Activated effector memory CD4-positive, alpha-beta T cell treated with anti-CD3 and anti-CD28 coated beads, Interleukin-2, amount 50 U/mL, for 16 hours (primary cell): ENCODE data around the gene PCDH15.

ENCODE experiments used
- DNase-seq: peaks from one replicate; pipeline ENCODE4 v3.0.0-alpha.2; 2020

Gene PCDH15

DNA sequence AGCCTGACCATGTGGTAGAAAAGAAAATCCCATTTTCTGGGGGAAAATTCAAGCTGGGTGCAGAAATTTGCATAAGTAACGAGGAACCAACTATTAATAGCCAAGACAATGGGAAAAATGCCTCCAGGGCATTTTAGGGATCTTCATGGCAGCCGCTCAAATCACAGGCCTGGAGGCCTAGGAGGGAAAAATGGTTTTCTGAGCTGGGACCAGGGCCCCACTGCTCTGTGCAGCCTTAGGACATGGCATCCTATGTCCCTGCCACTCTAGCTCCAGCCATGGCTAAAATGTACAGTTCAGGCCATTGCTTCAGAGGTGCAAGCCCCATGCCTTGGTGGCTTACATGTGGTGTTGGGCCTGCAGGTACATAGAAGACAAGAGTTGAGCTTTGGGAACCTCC, 459.0 kb downstream of the PCDH15 start:
- no peak for DNase-seq

DNA sequence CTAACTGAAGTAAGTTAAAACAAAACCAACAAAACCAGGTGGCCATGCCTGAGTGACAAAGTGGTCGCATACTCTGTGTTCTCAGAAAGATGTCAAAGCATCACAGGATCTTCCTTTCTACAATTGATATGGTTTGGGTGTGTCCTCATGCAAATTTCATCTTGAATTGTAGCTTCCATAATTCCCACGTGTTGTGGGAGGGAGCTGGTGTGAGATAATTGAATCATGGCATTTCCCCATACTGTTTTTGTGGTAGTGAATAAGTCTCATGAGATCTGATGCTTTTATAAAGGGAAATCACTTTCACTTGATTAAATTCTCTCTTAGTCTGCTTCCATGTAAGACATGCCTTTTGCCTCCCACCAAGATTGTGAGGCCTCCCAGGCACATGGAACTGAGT, 465.7 kb downstream of the PCDH15 start:
- no peak for DNase-seq

DNA sequence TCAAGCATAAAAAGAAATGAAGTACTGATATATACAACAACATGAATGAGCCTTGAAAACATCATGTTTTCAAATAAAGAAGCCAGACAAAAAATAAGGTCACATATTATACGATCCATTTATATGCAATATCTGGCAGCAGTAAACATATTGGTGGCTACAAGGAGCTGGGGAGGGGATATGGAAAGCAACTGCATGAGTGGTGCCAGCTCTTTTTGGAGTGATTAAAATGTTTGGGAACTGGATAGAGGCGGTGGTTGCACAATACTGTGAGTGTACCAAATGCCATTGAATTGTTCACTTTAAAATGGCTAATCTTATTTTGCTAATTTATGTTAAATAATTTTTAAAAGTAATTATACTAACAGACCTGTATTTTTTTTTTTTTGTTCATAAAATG, 481.7 kb downstream of the PCDH15 start:
- no peak for DNase-seq

DNA sequence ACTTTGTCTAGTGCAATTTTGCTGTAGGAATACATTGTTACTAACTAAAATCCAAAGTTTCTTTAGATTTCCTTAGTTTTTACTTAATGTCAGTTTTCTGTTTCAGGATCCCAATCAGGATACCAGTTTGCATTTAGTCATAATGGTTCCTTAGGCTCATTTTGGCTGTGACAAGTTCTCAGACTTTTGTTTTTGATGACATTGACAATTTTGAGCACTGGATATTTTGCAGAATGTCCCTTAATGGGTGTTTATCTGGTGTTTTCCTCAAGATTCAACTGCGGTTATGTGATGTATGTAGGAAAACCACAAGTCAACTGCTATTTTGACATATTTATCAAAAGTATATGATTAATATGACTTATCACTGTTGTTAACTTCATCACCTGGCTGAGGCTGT, 482.6 kb downstream of the PCDH15 start:
- no peak for DNase-seq

DNA sequence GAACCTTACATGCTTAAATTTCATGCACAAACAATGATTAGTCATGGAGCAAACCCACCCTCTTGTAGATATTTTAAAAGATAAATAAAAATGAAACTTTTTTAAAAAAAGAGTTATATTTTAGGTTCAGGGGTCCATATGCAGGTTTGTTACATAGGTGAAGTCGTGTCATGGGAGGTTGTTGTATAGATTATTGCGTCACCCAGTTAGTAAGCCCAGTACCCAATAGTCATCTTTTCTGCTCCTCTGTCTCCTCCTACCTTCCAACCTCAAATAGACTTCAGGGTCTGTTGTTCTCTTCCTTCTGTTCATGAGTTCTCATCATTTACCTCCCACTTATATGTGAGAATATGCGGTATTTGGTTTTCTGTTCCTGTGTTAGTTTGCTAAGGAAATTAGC, 486.6 kb downstream of the PCDH15 start:
- DNase-seq, result no peak

DNA sequence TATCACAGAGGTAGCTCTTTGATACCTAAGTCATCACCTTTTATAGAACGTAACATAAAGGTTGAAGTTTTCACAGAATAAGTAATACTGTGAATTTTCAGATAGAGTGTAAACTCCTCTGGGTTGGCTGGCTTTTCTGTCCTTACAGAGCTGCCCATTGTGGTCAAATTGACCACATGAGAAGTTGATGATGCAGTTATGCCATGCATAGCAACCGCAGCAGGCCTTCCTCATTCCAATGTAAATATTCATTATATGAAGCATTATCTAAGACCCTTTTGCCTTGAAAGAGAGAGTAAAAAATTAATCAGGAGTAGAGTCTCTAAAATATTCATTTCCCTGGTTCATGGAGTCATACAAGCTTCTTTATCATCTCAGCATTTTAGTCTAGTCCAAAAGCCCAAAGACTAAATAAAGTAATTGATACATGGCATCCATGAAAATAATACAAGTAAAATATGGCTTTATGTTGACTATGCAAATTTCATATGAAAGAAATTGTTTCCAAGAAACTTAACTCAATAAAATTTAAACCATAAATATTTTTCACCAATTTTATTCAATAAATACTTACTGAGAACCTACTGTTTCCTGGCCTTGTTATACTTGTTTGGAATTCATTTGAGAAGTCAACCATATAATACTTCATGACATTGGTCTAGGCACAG, 516.4 kb downstream of the PCDH15 start:
- DNase-seq, result no peak

DNA sequence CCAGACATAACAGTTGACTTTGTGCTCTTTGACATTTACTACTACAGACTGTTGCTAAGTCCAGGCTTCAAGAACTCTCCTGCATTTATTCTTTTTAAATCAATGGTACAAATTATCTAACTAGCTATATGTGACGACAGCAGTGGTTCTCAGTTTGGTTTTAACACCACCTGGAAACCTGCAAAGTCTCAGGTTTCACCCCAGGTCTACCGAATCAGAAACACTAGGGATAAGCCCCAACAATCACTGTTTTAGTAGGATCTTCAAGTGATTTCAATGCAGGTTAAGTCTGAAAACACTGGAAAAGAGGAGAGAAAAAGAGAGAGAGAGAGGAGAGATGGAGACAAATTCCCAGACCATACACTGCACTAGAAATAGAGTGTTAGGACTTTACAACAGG, 519.0 kb downstream of the PCDH15 start:
- DNase-seq, result no peak

DNA sequence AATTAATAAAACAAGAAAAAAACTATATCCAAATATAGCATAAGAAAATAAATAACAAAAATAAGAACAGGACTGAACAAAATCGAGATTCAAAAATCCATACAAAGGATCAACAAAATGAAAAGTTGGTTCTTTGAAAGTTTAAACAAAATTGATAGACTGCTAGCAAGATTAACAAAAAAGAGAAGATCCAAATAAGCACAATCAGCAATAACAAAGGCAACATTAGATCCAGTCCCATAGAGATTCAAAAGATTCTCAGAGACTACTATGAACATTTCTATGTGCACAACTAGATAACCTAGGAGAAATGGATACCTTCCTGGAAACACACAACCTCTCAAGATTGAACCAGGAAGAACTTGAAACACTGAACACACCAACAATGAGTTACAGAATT, 534.6 kb downstream of the PCDH15 start:
- DNase-seq, result no peak

DNA sequence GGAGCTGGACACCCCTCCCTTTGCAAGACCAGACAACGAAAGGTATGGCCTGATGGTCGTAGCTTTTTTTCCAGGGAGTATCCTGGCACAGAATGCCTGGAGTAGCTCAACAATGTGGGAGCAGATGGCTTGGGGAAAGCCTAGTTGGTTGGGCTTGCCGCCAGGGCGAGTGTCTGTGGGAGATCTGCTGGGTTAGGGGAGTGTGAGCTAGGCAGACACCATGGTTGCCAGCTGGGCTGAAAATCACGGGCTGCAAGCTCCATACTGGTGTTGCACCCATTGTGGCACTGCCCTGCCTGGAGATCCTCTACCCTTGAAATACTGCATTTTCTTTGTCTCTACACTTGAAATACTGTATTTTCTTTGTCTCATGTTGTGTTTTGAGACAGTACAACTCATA, 538.3 kb downstream of the PCDH15 start:
- DNase-seq, result peak; percentile 42

DNA sequence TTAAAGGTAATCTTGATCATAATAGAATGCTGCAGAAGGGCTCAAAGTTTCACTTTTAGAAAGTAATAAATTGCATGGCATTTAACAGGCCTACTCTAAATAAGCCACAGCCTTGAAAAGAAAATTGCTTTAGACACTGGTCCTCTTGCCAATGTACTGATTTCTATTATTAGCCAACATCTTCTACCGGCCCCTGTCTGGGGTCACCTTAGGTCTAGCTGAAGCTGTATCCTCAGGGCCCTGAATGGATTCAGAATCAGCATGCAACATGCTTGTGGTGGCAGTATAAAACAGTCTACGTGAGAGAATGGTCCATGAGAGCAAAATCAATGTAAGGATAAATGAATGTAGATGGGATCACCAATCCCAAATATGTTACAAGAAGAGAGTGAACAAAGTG, 541.9 kb downstream of the PCDH15 start:
- DNase-seq, result no peak

DNA sequence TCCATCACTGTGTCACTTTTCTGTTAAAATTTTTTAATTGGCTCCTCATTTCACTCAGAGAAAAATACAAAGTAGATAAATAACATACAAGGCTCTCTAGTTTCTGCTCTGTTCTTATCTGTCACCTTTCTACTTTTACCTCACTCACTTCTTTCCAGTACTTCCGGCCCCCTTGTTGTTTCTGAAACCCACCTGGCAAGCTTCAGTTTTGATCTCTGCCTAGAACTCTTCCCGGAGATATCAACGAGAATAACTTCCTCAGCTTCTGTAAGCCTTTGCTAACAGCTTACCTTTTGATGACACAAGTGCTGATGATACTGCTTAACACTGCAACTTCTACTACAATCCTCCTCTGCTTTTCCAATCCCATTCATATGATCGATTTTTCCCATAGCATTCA, 566.2 kb downstream of the PCDH15 start:
- DNase-seq, result no peak

DNA sequence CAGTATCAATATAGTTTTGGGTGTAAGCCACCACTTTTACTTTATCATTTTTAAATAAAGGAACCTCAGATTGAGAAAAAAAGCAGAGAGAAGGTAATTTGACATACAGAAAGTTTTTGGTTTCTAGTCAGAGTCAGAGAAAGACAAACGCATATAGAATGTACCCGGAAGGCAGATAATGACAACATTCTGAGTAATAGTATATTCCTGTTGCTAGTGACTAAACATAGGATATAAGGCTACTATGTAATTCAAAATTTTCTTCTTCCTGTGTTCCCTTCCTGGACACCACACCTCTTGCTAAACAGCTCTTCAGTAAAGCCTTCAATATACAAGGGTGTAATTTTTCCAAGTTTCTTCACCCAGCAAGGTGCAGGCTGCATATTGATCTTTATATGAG, 597.6 kb downstream of the PCDH15 start:
- DNase-seq, result no peak

DNA sequence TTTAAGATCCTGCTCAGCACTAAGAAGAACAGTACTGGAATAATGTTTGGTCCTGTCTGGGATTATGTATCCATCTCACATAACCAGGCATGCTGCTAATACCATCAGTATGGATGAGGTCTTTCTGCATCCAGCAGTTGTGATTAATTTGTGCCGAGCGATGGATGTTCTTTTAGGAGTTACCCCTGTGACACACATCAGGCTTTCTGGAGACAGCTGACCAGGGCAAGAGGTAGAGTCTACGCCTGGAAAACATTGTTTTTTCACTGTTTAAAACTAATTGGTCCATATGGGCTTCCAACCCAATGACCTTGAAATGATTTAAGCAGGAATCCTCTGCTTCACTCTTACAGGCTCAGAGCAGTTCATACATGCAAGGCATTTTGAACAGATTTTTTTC, 603.0 kb downstream of the PCDH15 start:
- no peak for DNase-seq

DNA sequence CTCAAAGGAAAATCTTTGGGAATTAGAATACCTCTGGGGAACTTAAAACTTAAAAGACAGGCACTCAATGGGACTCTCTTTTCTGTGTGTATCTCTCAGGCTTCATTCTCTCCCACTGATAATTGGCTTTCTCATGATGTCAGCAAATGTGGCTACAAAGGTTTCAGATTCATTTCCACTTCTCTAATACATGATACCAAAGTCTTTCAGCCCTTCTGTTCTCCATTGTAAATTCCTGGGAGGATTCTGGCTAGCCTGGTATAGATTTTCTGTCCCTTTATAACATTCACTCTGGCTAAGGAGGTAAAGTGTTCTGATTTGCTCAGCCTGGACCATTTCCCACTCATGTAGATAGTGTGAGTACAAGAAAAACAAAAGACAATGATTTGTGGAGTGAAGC, 606.2 kb downstream of the PCDH15 start:
- no peak for DNase-seq

DNA sequence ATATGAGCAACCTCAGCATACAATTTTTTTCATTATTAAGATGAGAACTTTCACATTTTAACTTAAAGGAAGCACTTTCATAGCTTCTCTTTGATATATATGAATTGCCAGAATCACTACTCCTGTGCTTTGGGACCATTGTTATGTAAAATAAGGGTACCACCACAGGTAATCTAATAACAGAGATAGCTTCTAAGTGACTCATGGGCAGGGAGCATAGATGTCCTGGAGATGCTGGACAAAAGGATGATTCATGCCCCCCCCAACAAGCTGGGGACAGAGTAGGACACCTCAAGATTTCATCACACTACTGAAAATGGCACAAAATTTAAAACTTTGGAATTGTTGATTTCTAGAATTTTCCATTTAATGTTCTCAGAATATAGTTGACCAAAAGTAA, 641.1 kb downstream of the PCDH15 start:
- no peak for DNase-seq

DNA sequence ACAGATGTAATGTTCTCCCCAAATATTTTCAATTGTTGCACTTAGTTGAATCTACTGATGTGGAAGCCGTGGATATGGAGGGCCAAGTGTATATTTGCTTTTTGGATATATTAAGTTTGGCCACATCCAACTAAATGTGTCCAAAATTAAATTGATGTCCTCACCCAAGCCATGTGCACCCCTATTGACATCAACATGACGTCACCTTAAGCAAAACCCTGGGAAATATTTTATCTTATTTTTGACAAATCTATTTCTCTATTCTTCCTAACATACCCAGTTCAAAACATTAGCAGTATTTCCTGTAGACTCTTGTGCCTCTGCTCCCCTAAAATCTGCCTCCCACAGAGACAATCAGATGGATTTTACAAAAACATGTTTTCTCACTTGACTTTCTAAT, 652.5 kb downstream of the PCDH15 start:
- no peak for DNase-seq

DNA sequence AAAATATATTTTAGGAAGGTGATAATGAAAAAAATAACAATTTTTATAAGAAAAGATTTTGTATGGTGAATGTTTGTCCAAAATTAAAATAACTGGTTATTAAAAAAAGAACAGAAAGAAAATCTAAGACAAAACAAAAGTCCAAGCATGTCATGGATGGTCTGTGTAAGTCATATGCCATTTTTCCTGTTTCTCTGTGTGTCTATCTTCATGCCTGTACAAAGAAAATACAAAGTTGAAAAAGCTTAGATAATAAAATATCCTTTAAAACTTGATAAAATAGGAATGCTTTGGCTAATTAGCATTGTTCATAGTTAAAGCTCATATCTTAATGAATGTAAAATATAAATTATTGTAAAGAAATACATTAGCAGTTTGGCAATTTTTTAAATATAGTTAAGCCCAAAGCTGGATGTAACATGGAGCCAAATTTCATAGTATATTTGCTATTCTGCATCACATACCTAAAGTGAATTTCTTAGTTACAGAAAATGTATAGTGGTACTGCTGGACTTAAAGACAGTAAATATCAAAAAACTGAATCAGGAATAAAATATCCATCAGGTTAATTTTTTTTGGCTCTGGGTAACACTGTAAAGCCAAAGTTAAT, 661.1 kb downstream of the PCDH15 start:
- no peak for DNase-seq

DNA sequence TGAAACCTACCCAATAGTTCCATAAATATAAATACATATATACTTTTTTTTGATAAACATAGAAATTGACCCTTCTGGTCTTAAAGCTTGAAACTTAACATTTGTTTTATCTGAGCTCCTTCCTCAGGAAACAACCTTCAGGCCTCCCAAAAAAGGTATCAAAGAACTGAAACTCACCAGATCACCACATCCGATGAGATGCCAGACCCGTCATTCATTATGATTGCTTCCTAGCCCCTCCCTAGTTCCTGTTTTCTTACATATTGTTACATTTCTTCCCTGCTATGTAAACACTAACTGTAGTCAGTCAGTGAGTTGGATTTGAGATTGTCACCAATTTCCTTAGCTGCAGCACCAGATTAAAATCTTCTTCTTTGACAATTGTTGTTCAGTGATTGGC, 663.6 kb downstream of the PCDH15 start:
- no peak for DNase-seq

DNA sequence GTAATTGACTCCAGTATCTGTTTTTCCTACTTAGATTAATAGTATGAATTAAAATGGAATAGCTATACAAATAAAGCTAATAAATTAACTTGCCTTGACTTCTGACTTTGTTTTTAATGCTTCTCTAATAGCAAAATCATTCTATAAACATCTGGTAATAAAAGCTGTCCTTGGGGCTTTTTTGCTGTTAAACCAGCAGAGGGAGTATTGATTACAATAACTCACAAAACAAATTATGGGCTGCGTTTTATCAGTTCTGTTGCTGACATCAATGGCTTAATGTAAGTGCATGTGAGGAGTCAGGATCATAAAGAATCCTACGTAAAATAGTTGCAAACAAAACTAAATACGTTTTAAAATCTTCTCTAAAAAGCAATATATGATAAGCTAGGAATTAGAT, 667.8 kb downstream of the PCDH15 start:
- DNase-seq, result no peak

DNA sequence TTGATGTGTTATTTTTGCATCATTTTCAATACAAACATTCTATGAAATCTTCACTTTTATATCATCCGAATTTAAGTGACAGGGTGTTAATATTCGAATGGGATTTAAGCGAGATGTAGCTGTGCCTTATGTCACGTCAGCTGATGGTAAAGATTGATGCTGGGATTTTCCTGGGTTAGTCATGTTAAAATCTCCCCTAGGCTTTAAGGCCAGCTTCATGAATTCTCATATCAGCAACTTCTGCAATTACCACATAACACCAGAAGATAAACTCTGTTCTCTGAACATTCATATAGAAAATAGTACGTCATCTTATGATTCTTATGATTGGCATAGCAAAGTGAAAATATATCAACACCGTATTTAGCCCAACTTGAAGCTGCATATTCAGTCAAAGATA, 669.2 kb downstream of the PCDH15 start:
- DNase-seq, result no peak

DNA sequence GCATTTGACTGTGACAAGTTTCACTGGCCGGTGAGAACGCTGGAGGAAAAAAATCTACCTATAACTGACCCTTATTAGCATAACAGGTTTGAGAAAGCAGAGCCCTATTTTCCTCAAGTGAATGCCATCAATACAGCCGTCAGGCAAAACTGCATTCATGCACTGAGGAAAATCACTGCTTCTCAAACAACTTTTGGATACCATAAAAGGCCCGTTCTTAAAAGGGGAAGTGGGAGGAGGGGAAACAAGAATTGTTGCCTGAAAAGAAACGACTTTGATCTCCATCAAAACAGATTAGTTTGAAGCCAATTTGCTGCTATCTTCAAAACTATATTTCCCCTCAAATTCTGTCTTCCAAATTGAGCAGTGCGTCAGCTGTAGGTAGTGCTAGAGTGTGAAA, 670.6 kb downstream of the PCDH15 start:
- DNase-seq, result no peak

DNA sequence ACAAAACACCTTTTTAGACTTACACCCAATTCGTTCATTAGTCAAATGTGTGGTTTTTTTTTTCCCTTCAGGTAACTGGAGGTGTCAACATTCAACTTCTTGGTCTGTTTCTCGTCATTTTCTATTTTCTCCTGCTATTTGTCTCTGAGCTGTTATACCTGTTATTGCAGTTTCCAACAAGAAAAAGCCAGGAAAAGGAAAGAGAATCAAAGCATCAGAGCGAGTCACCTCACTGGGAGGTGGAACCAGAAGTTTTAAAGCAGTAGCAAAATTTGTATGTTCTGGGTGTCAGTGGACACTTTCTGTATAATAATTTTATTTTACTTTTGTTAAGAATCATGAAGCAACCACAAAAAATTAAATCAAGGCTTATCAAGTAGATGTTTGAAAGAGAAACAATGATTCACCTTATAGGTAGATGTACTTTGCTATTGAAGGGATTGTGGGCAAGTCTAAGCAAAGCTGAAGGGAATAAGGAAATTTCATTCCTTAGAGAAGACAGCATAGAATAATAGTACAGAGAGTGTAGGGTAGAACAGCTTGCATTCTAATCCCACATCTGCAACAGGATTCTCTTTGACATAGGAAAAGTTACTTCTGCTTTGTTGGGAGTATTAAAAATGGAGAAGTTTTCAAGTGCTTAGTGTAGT, 675.8 kb downstream of the PCDH15 start:
- no peak for DNase-seq

DNA sequence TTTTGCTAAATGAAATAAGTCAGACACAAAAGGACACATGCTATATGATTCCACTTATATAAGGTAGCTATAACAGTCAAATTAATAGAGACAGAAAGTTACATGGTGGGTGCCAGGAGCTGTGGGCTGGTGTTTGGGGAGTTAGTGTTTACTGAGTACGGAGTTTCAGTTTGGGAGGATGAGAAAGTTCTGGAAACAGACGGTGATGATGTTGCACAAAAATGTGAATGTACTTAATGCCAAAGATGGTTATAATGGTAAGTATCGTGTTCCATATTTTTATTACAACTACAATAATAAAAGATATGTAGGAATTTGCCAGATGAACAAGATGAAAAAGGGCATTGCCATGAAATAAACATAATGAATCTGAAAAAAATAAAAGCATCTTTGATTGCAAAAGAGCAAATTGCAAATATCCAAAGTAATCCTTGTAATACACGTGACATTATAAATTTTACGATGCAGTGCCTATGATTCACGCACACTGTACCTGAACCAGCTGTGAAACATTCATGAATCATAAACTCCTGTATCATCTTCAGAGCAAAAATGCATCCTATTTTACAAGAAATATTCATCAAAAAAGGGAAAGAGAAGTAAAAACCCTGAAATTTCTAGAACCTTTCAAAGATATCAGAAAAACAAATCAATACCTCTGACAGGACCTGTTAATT, 676.7 kb downstream of the PCDH15 start:
- DNase-seq, result no peak

DNA sequence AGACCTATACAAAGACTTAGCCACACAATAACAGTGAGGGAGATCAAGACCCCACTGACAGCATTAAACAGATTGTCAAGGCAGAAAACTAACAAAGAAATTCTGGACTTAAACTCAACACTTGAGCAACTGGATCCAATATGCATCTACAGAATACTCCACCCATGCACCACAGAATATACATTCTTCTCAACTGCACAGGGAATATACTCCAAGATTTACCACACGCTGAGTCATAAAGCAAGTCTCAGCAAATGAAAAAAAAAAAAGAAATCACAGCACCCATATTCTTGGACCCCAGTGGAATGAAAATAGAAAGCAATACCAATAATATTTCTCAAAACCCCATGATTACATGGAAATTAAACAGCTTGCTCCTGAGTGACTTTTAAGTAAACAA, 680.2 kb downstream of the PCDH15 start:
- DNase-seq, result no peak
